ENCODE measurements around the gene ADCY7. TPM values are rescaled to one million over a fixed set of nuclear protein-coding genes. Genes with fewer than 3 reads are reported as not detected.

ADCY7 gene
- total and polyA plus RNA-seq, 2 donors (not counting 1 experiment from before 2014, with no cell fraction given) = 9.9 to 34.0 TPM

- H3K9ac ChIP-seq (ENCODE audit: insufficient read depth, low read length) = no peak overlapping the region
- no peaks in the 10 kb centered on the region for H4K20me1 ChIP-seq (ENCODE audit: control insufficient read depth, extremely low read depth, insufficient read depth, low read length)
- H3K36me3 ChIP-seq (ENCODE audit: control insufficient read depth, insufficient read depth, low read length) = no peaks in the 10 kb centered on the region
- no peak overlapping the region for H2AFZ ChIP-seq (ENCODE audit: low read length)
- DNase-seq (ENCODE audit: low read depth in 2 of 2) = no peak
- H3K4me2 ChIP-seq (ENCODE audit: extremely low read depth, insufficient read depth, low read length) = no peak overlapping the region
- H3K27ac ChIP-seq (ENCODE audit: insufficient read depth, low read length) = no peak overlapping the region
- H3K4me1 ChIP-seq (ENCODE audit: control insufficient read depth, extremely low read depth, insufficient read depth, low read length) = peaks cover 5% of the 10 kb centered on the region
- no peak overlapping the region for H3K4me3 ChIP-seq (replicated peaks in 1 of 4; ENCODE audit: control extremely low read depth in 1 of 4, insufficient read depth in 1 of 4, low read depth in 3 of 4, low read length in 4 of 4)
- H3K9me3 ChIP-seq (ENCODE audit: control insufficient read depth, insufficient read depth, low read depth, low read length) = no peaks in the 10 kb centered on the region
- H3K79me2 ChIP-seq (ENCODE audit: control insufficient read depth, insufficient read depth, low read length) = no peaks in the 10 kb centered on the region
- no peaks in the 10 kb centered on the region for H3K27me3 ChIP-seq (ENCODE audit: control insufficient read depth, insufficient read depth, low read length)
- no peak for TF ChIP-seq EZH2 (IDR thresholded peaks at IDR 0.05; ENCODE audit: low read length, missing control alignments)
- no peak for TF ChIP-seq CTCF (conservative IDR thresholded peaks at IDR 0.05 in 1 of 2, IDR thresholded peaks at IDR 0.05 in 1 of 2; ENCODE audit: low read depth in 1 of 2, low read length in 2 of 2)
These were observed 13.4 kb upstream of the ADCY7 start for GRCh38 chr16:50252874-50253513.

- H3K79me2 ChIP-seq (ENCODE audit: control insufficient read depth, insufficient read depth, low read length) = no peaks in the 10 kb centered on the region
- no peak overlapping the region for H2AFZ ChIP-seq (ENCODE audit: low read length)
- no peak overlapping the region for H3K9ac ChIP-seq (ENCODE audit: insufficient read depth, low read length)
- H3K4me2 ChIP-seq (ENCODE audit: extremely low read depth, insufficient read depth, low read length) = no peak overlapping the region
- no peak overlapping the region for H3K27ac ChIP-seq (ENCODE audit: insufficient read depth, low read length)
- no peaks in the 10 kb centered on the region for H3K36me3 ChIP-seq (ENCODE audit: control insufficient read depth, insufficient read depth, low read length)
- DNase-seq (ENCODE audit: low read depth in 2 of 2) = no peak
- TF ChIP-seq EZH2 (IDR thresholded peaks at IDR 0.05; ENCODE audit: low read length, missing control alignments) = no peak
- no peak for TF ChIP-seq CTCF (conservative IDR thresholded peaks at IDR 0.05 in 1 of 2, IDR thresholded peaks at IDR 0.05 in 1 of 2; ENCODE audit: low read depth in 1 of 2, low read length in 2 of 2)
- no peaks in the 10 kb centered on the region for H3K9me3 ChIP-seq (ENCODE audit: control insufficient read depth, insufficient read depth, low read depth, low read length)
- H3K27me3 ChIP-seq (ENCODE audit: control insufficient read depth, insufficient read depth, low read length) = no peaks in the 10 kb centered on the region
- peaks cover 5% of the 10 kb centered on the region for H3K4me1 ChIP-seq (ENCODE audit: control insufficient read depth, extremely low read depth, insufficient read depth, low read length)
- no peak overlapping the region for H3K4me3 ChIP-seq (replicated peaks in 1 of 4; ENCODE audit: control extremely low read depth in 1 of 4, insufficient read depth in 1 of 4, low read depth in 3 of 4, low read length in 4 of 4)
- H4K20me1 ChIP-seq (ENCODE audit: control insufficient read depth, extremely low read depth, insufficient read depth, low read length) = no peaks in the 10 kb centered on the region
These were observed 12.8 kb upstream of the ADCY7 start for GRCh38 chr16:50253514-50253910.

- H3K4me2 ChIP-seq (ENCODE audit: extremely low read depth, insufficient read depth, low read length) = no peak overlapping the region
- H3K4me3 ChIP-seq (replicated peaks in 1 of 4; ENCODE audit: control extremely low read depth in 1 of 4, insufficient read depth in 1 of 4, low read depth in 3 of 4, low read length in 4 of 4) = no peak overlapping the region
These were observed 12.3 kb upstream of the ADCY7 start for GRCh38 chr16:50254072-50254471.

More at GRCh38 chr16:50254072-50254471, 12.3 kb upstream of the ADCY7 start:
- Histone ChIP-seq H3K9ac (ENCODE audit: insufficient read depth, low read length) (no peak overlapping the region), H3K9me3 (ENCODE audit: control insufficient read depth, insufficient read depth, low read depth, low read length) (no peaks in the 10 kb centered on the region), H3K36me3 (ENCODE audit: control insufficient read depth, insufficient read depth, low read length) (no peaks in the 10 kb centered on the region), H3K27me3 (ENCODE audit: control insufficient read depth, insufficient read depth, low read length) (no peaks in the 10 kb centered on the region), H3K27ac (ENCODE audit: insufficient read depth, low read length) (no peak overlapping the region), H2AFZ (ENCODE audit: low read length) (no peak overlapping the region), H3K4me1 (ENCODE audit: control insufficient read depth, extremely low read depth, insufficient read depth, low read length) (peaks cover 5% of the 10 kb centered on the region), H4K20me1 (ENCODE audit: control insufficient read depth, extremely low read depth, insufficient read depth, low read length) (no peaks in the 10 kb centered on the region), H3K79me2 (ENCODE audit: control insufficient read depth, insufficient read depth, low read length) (no peaks in the 10 kb centered on the region)
- TF ChIP-seq CTCF (conservative IDR thresholded peaks at IDR 0.05 in 1 of 2, IDR thresholded peaks at IDR 0.05 in 1 of 2; ENCODE audit: low read depth in 1 of 2, low read length in 2 of 2) (no peak), EZH2 (IDR thresholded peaks at IDR 0.05; ENCODE audit: low read length, missing control alignments) (no peak)
- DNase-seq (ENCODE audit: low read depth in 2 of 2) = no peak
